ENCODE data around the gene AEBP2.

- TF ChIP-seq EZH2 (IDR thresholded peaks at IDR 0.05; ENCODE audit: low read depth), result no peak
- TF ChIP-seq CTCF (conservative IDR thresholded peaks at IDR 0.05), result no peak
These were observed 78.3 kb downstream of the AEBP2 start for GRCh38 chr12:19517583-19517982.
